ENCODE data around the gene CIPC. TPM values are rescaled to one million over a fixed set of nuclear protein-coding genes. Genes with fewer than 3 reads are reported as not detected.

CIPC gene
- total RNA-seq, 6 experiments from 2014 or later: 9.1 to 12.5 (median 11.5) TPM

GRCh38 chr14:77076113-77076631 is 21.9 kb upstream of the CIPC start:
- H3K27ac Mint-ChIP-seq: no peak overlapping the region; the same call in 1 of the 2 replicates
- no peak for DNase-seq
- H3K27me3 Mint-ChIP-seq (ENCODE audit: insufficient read depth): peaks cover 7% of the 10 kb centered on the region
- peaks cover 24% of the 10 kb centered on the region for H3K4me1 Mint-ChIP-seq (ENCODE audit: low read depth)
- no peaks in the 10 kb centered on the region for H3K36me3 Mint-ChIP-seq (ENCODE audit: low read depth)
- TF ChIP-seq CTCF (IDR thresholded peaks at IDR 0.05): no peak
- no peaks in the 10 kb centered on the region; the same call in 1 of the 2 replicates for H3K9me3 Mint-ChIP-seq
- H3K4me3 Mint-ChIP-seq: peak overlapping the region; percentile 13; the same call in 1 of the 2 replicates

DNA sequence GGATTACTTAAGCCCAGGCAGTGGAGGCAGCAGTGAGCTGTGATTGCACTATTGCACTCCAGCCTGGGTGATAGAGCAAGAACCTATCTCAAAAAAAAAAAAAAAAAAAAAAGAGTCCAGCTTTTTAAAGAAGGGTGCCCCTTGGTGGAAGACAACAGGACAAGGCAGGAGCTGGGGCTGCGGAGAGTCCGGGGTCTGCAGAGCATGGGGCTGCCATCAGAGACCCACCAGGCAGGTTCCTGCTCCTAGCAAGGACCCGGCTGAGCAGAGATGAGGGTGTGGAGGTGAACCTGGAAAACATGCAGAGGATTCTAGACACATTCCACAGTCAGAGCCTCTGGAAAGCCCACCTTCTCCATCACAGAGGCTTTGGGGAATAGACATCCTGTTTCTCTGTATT is 21.0 kb upstream of the CIPC start:
- peaks cover 16% of the 10 kb centered on the region for H3K4me1 Mint-ChIP-seq (ENCODE audit: low read depth)
- TF ChIP-seq CTCF (IDR thresholded peaks at IDR 0.05): no peak
- no peaks in the 10 kb centered on the region for H3K36me3 Mint-ChIP-seq (ENCODE audit: low read depth)
- H3K27ac Mint-ChIP-seq: no peak overlapping the region
- no peak for DNase-seq
- no peaks in the 10 kb centered on the region; the same call in 1 of the 2 replicates for H3K9me3 Mint-ChIP-seq
- H3K27me3 Mint-ChIP-seq (ENCODE audit: insufficient read depth): peaks cover 8% of the 10 kb centered on the region
- no peak overlapping the region for H3K4me3 Mint-ChIP-seq

DNA sequence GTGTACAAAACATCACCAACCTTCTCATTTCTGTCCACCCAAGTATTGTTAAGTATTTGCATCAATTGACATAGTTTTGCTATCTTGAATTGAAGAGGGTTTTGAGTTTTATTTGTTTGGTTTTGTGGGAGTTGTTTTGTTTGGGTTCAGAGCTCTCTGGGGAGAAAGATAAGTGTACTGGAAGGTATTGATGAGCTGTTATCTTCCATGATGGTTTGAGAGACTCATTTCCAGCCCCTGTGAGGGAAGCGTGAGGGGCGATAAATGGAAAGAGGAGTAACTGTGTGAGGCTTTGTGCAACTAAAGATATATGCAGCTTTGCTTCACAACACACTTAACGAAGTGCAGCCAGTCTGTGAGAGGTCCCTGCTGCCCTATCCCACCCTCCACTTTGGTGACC is 15.7 kb upstream of the CIPC start:
- H3K9me3 Mint-ChIP-seq: no peaks in the 10 kb centered on the region; the same call in 1 of the 2 replicates
- no peak overlapping the region for H3K4me3 Mint-ChIP-seq
- H3K4me1 Mint-ChIP-seq (ENCODE audit: low read depth): peaks cover 6% of the 10 kb centered on the region; the same call in 1 of the 2 replicates

DNA sequence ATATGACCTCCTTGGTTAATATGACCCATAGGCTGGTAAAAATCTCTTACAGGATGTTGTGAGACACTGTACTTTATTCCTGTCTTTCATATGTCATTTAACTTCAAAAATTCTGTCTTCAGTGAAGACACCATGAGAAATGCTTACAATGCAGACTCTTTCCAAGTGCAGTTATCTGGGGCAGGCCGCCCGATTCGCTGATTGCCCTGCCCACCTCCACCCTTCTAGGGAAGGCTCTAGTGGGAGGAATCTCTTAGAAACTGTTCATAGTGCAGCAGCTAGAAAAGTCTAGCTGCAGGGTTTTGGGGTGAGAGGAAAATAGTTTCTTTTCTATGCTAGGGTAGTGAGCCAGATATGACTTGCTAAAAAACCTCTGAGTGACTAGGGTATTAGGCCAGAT is 15.0 kb upstream of the CIPC start:
- no peak for TF ChIP-seq CTCF (IDR thresholded peaks at IDR 0.05)
- no peak for DNase-seq
- Mint-ChIP-seq H3K27ac (no peak overlapping the region), H3K9me3 (no peaks in the 10 kb centered on the region; the same call in 1 of the 2 replicates), H3K4me1 (ENCODE audit: low read depth) (peaks cover 6% of the 10 kb centered on the region; the same call in 1 of the 2 replicates), H3K36me3 (ENCODE audit: low read depth) (no peaks in the 10 kb centered on the region), H3K4me3 (no peak overlapping the region), H3K27me3 (ENCODE audit: insufficient read depth) (peaks cover 25% of the 10 kb centered on the region)

More for the DNA sequence above, 15.7 kb upstream of the CIPC start:
- DNase-seq: no peak
- Mint-ChIP-seq H3K27me3 (ENCODE audit: insufficient read depth) (peaks cover 24% of the 10 kb centered on the region), H3K36me3 (ENCODE audit: low read depth) (no peaks in the 10 kb centered on the region), H3K27ac (no peak overlapping the region)
- no peak for TF ChIP-seq CTCF (IDR thresholded peaks at IDR 0.05)

- DNase-seq: no peak
- peaks cover 6% of the 10 kb centered on the region; the same call in 1 of the 2 replicates for H3K4me1 Mint-ChIP-seq (ENCODE audit: low read depth)
- TF ChIP-seq CTCF (IDR thresholded peaks at IDR 0.05): no peak
- H3K27ac Mint-ChIP-seq: no peak overlapping the region
- H3K36me3 Mint-ChIP-seq (ENCODE audit: low read depth): no peaks in the 10 kb centered on the region
- H3K27me3 Mint-ChIP-seq (ENCODE audit: insufficient read depth): peaks cover 35% of the 10 kb centered on the region
- no peak overlapping the region for H3K4me3 Mint-ChIP-seq
- H3K9me3 Mint-ChIP-seq: peaks cover 4% of the 10 kb centered on the region
Observed at GRCh38 chr14:77084985-77085384, 13.1 kb upstream of the CIPC start.
